GM12892 (cell line): ENCODE results near the gene CCDC60.

Experiments used
- POLR2AphosphoS5 ChIP-seq: IDR thresholded peaks from 2 replicates; pipeline ENCODE4 v1.6.1; 2011; ENCODE audit warnings: low read depth, low read length, control low read depth
- TAF1 ChIP-seq: IDR thresholded peaks from 2 replicates; pipeline ENCODE4 v1.6.1; 2011; ENCODE audit warnings: low read depth, mild to moderate bottlenecking, control low read depth, low read length, borderline replicate concordance

DNA sequence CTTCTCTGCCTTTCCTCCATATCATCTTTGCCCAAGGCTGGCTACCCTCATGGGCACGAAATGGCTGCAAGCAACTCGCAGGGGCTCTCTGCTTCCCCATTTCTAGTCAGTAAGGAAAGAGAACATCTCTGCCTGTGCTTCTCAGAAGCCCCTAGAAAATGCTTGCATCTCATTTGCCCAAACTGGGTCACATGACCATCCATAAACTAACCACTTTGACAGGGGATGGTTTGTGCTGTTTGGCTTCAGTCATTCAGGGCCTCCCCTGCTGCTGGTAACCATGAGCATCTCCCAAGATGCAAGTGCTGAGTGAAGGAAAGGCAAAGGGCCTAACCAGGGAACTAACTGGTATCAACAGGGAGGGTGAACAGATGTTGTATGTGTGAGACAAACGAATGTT lies 91.1 kb downstream of the CCDC60 start:
- no peak for TF ChIP-seq TAF1
- no peak for TF ChIP-seq POLR2AphosphoS5
